GM19238 (cell line): ENCODE measurements around the gene GALNT17.

Experiments used
- DNase-seq: peaks from one replicate; pipeline ENCODE4 v3.0.0; 2011; ENCODE audit warnings: low spot score; ENCODE audit not compliant: insufficient read length

Gene GALNT17

DNA sequence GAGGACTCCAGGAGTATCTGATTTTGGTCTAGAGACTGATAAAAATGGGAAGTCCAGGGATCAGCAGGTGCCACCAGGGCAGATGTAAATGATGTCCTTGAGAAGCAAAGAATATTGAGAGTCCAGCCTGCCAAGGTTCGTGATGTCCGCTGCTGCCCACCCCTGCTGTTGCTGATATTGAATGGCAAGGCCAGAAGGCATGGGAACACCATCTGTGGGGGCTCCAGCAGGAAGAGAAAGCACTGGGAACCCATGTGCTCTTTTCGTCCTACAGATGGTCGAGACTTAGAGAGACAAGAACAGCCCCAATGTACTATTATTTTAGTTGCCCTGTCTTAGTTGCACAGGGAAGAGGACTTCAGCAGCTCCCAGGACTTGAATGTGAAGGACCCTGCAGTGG is 363.9 kb downstream of the GALNT17 start:
- no peak for DNase-seq

DNA sequence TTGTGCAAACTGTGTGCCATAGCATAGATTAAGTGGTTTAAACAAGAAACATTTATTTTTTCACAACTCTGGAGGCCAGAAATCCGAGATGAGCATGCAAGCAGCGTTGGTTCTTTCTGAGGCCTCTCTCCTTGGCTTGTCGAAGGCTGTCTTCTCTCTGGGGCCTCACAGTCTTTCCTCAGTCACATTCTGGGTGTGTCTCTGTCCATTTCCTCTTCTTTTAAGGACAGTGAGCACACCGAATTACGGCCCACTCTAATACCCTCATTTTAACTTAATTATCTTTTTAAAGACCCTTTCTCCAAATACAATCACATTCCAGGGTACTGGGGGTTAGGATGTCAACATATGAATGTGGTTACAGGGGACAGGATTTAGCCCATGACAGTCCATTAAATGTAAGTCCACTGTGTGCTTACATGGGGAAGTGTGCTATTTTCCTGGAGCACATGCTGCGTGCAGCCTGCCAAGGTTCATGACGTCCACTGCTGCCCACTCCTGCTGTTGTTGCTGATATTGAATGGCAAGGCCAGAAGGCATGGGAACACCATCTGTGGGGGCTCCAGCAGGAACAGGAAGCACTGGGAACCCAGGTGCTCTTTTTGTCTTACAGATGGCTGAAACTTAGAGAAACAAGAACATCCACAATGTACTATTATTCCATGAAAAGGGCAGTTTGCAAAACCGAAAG is 365.5 kb downstream of the GALNT17 start:
- no peak for DNase-seq

DNA sequence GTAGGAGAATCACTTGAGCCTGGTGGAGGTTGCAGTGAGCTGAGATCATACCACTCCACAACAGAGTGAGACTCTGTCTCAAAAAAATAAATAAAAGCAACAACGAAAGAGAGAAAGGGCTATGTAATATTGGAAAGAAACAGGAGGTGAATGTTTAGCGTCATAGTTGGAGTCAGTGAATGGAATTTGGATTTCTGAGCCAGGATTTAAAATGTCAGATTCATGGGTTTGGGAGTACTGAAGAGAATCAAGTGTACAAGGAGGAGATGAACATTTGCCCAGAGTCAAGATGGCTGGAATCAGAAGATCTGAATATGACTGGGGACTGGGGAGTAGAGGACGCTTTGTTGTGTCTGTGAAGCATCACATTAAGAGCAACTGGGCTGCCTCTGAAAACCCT is 366.4 kb downstream of the GALNT17 start:
- no peak for DNase-seq

DNA sequence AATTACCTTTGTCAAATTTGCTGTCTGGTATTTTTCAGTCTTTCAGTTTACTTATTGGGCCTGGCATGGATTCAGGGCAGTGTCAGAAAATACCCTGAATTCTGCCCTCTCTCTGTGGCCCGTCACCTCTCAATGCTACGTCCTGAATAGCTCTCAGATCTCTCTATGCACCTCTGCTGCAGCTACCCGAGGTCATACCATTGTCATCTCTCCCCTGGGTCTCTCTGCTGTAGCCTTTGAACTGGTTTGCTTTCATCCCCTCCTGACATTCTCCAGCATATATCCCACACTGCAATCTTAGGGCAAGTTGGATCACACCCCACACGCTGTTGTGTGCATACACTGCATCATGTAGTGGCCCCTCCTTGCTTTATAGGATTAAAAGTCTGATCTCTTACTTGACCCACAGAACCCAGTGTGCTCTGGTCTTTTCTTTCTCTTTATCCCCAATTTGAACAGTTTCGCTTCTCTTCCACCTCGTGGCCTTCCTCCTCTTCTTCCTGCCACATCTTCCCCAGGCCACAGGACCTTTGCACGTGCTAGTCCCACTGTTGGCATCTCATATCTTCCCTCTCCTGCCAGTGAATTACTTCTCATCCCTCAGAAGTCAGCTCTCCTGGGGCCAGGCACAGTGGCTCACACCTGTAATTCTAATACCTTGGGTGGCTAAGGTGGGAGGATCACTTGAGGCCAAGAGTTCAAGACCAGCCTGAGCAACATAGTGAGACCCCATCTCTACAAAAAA is 372.9 kb downstream of the GALNT17 start:
- no peak for DNase-seq

DNA sequence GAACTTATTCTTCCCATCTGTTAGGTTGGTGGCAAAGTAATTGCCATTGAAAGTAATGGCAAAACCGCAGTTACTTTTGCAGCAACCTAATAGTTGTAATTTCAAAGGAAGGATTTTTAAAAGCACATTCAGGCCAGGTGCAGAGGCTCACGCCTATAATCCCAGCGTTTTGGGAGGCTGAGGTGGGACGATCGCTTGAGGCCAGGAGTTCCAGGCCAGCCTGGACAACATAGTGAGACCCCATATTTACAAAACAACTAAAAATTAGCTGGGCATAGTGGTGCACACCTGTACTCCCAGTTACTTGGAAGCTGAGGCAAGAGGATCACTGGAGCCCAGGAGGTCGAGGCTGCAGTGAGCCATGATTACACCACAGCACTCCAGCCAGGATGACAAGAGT is 374.9 kb downstream of the GALNT17 start:
- DNase-seq = no peak

DNA sequence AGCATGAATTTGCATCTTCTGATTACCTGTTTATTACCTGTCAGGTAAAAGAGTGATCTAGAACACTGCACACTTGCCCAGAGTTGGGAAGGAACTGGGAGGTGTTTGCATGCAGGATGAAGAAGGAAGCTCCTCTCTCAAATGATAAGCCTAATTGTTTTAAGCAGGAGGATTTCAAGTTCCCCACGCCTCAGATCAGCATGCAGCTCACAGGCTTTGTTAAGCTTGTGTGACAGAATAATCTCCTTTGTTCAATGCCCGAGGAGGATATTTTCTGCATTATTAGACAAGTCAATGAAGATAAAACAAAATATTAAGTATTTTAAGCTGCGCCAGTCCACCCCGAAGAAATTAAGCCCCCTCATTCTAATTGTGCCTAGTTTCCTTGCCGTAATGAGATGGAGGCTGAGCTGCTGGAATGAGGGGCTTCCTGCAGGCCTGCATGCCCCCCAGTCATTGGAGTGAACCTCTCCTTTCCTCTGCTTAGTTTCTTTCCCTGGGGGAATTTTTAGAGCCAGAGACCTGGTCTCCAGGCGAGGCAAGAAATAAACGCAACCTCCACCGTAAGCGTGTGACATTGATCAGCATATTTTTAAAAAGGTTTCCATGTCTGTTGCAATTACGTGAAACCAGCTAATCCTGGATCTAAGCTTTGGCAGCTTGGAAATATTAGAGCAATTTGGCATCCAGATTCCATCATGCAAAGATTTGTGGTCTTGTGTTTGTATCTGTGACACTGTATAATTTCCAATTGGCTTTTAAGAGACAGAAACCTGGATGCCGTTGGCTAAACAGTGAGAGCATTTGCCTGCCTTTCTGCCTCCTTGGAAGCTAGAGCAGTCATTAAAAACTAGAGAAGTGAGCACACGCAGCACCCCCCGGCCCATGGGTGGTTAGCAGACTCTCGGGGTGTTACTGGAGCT is 376.0 kb downstream of the GALNT17 start:
- no peak for DNase-seq

DNA sequence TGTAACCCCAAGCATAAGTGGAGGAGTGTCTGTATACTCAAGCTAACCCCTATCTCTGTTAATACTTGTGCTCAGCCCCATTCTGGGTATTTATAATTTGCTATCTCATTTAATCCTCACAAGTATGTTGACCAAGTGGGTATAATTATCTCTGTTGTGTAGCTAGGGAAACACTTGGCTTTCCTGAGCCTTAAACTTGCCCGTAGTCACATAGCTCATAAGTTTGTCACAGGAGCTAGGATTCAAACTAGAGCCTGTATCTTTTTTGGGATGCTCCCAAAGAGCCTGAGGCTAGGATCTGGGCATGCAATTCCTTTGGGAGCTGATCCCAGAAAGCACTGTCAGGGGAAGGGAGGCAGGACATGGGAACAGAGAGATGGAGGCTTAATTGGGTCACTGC is 377.4 kb downstream of the GALNT17 start:
- DNase-seq = no peak

DNA sequence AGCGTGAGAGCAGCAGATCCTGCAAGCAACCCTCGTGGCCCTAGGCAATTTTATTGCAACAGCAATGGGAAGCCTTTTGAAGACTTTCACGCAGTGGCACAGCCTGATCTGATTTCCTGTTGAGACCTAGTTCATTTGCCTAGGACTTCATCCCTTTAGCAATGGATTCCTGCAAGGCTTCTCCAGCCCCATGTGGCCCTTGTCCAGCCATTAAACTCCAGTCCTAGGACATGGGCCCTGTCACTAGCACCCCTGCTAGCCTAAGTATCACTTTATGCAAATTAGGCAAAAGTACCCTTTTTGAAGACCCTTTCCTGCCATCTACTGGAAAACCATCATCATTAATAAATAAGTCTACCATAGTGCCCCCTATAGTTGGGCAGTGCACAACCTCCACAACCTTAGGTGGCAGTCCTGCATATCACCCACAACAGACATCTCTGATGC is 379.4 kb downstream of the GALNT17 start:
- DNase-seq = no peak

DNA sequence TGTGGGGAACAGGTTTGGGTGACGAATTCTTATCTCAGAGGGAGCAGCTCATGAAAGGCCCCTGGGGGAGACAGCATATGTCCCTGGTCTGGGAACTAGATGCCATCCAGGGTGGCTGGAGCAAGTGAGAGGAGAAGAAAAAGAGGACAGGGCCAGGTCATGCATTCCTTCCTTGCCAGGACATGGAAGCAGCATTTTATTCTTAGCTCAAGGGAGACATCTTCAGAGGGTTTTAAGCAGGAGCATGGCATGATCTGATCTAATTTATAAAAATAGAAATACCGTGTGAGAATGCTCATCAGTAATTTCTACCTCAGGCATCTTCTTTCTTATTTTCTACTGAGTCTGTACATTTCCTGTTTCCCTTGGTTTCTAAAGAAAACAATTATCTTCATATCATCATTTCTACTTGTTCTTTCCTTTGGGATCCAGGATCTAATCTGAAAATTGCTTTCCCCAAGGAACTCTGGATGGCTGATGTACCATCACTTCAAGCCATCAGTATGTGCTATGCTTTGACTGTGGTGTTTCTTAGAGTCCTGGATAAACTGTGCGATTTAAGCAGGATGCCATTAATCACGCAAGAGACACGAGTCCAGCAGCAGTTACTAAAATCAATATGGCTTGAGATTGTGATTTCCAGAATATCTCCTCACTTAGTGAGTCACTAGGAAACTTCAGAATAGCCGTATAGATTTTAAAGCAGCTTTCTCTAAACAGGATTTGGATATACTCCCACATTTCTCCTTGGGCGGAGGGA is 386.2 kb downstream of the GALNT17 start:
- DNase-seq = no peak

DNA sequence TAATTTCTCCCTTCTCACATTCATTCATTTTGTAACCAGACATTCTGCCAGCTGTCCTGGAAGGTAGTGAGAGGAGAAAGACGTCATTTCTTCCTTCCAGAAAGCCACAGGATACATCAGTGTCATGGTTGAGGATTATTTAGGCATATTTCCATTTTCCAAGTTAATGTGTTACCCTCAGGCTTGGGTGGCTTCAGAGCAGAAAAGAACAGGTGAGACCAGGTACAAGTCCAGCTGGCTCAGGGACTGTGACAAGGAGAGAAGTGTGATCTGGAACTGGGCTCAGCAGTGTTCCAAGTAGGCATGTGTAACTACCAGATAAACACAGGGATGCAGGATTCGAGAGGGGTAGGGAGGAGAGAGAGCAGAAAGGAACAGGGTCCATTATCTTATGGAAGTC is 386.9 kb downstream of the GALNT17 start:
- DNase-seq = no peak

DNA sequence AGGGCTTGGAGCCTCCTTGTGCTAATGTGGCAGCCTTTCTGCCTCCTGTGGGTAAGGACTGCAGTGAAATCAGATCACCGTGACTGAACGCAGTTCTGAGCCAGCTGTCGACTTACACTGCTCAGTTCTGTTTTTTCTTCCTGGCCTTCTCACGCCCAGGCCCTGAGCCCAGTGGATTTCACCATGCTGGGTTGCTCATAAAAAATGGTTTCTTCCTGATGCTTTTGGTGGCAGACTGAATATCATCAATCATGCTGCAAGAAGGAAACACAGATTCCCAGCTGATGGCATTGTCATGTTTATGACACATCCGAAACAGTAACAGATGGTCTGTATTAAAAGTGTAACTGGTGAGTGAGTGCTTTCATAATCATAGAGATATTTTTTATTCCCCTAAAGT is 389.6 kb downstream of the GALNT17 start:
- DNase-seq = no peak

DNA sequence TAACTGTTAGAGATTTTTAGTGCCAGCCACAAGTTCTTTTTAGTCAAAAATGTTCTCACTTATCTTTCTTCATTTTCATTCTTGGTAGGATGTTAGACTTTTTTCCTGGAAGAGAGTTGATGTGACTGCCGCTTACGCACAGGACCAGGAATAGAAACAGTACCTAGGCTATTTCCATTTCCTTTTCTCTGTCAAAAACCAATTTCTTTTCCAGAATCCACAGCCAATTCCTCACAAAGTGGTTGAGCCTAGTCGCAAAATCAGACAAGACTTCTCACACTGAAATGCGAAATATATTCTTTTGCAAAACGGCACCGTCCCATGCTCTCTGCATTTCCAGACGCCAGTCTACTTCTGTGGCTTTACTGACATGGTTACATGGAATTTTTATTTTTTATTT is 394.2 kb downstream of the GALNT17 start:
- no peak for DNase-seq

DNA sequence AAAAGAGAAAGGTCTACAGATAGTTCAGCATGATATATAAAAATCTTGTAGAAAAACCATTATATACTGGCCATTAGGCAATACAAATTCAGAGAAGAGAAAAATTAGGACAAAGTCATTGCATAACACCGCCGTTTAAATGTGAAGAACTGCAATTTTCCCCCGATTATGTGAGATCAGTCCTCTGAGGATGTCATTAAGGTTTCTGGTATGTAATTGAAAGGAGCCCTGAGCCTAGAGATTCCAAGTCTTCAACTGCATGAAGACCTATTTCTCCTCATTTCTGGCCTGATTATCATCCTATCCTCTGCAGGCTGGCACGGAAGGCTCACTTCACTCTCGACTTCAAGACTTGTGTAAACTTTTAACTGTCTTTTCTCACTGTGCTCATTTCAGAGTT is 395.3 kb downstream of the GALNT17 start:
- DNase-seq = no peak

DNA sequence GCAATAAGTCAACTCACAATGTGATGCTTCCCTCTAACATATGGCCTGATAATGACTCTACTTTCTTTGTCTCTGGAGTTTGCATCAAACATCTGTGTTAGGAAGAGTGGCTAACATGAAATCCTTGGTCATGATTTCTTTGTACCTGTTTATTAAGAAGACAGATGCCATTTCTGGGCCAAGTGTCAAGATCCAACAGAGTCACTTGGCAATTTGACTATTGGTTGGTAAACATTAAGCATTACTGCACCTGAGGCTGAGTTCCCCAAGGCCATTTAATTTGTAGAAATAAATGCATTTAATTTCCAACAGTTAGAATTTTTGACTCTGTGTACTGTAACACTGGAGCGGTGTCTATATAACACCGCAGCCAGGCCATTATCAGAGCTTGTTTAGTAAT is 403.7 kb downstream of the GALNT17 start:
- no peak for DNase-seq

DNA sequence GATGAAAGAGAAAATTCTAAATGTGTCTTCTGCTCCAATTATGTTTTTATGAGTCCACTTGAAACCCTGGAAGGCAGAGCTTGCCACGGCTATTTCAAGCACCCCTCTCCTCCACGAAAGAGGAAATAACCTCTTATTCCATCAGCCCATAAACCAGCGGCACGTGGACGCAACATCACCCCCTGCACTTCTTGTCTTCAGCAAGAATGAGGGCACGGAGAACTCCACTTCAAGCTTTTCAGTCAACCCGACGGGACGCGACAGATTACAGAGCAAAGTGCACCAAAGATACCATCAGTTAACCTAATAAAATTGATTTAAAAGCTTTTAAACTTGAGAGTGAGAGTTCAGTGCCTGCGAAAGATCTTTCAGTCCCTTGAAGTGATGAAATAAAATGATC is 406.3 kb downstream of the GALNT17 start:
- DNase-seq = no peak

DNA sequence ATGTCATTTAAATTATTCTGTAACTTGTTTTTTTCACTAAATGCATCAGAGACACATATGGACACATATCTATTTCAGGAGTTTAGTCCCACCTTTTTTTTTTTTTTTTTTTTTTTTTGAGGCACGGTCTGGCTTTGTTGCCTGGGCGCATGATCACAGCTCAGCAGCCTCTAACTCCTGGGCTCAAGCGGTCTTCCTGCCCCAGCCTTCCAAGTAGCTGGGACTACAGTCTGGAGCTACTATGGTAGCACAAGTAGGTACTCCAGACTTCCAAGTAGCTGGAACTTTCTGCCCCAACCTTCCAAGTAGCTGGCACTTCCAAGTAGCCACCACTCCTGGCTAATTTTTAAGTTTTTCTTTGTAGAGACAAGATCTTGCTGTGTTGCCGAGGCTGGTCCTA is 407.7 kb downstream of the GALNT17 start:
- DNase-seq = no peak

DNA sequence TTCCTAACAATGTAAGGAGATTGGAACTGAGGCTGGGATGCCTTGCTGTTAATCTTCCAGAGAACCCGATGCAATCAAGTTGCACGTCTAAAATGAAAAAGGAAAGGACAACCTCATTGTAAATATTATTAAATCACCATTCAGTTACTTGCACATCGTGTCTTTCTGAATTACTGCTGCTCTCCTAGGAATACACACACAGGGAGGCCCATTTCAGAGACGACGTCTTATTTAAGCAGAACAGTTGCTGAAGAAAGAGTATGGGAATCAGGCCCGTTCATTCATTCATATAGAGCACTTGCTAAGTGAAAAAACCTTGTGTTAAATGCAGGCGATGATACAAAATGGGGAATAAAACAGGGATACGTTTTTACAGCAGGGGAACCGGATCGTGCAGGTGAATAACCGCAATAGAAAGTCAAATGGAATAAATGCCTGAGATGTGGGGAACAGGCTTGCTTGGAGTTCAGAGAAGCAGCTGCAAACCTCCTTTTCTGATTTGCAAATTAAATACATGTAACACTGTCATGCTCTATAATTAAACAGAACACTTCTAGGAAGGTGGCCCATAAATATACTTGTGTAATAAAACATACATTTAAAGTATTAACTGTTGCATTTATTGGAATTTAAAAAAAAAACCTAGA is 409.9 kb downstream of the GALNT17 start:
- DNase-seq = no peak

DNA sequence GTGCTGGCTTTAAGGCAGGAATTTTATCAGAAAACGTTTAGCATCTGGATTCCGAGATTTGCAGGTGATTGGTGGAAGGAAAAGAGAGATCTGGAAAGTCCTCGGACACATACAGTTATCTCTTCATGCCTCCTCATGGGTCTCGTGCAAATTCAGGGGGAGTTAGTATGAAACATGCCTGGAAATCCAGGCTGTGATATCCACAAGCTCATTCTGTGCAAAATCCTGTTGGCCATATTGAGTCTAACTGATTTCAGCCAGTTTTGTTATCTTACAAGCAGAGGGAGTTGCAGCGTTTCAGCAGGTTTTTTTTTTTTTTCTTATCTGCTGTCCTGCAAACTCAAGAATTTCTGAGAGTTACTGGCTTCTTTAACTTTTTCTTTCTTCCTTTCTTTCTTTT is 411.5 kb downstream of the GALNT17 start:
- no peak for DNase-seq

DNA sequence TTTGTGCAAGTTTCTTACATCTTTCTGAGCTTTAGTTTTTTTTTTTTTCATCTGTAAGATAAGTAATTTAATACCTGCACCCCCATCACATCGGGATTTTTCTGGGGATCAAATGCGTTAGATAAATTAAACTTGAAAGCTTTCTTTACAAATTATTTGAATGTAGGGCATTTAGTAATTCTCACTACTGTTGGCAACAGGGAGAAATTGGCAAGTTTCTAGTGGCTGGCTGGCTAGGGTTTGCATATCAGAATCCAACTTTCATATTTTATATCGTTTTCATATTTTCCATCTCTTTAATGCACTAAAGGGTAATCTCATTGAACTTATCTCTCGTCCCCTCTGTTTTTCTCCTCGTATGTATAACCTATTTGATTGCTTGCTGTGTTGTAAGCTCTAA is 412.9 kb downstream of the GALNT17 start:
- DNase-seq = no peak

DNA sequence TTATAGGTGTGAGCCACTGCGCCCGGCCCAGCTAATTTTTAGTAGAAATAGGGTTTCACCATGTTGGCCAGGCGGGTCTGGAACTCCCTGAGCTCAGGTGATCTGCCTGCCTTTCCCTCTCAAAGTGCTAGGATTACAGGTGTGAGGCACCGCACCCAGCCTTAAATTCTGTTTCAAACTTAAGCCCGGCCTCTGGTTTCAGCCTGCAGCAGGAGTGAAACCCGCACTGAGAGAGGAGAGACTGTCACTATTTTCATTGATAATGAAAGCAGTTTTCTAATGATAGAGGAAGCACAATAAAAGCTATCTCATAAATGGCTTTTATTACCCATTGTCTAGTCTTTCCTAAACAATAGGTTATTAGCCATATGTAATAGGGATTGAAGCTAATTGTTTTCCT is 415.5 kb downstream of the GALNT17 start:
- DNase-seq = no peak

DNA sequence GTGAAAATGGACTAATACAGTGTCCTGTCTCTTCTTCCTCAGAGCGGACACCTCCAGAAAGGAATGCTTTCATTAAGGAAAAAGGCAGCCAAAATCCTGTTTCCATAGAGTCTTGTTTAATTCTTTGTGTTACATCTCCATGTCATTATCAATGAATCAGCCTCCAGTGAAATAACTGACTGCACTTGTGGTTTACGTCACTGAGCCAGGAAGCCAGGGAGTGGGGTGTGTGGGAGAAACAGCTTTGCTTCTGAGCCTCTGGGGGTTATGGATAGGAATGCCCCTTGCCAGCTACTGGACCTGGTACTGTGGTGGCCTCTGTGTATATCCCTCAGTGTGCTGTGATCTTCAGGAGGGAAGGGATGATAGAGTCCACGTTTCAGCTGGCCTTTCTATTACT is 416.8 kb downstream of the GALNT17 start:
- DNase-seq = no peak
